GM12878 (cell line): ENCODE measurements around the gene COX7C. TPM values are rescaled to one million over a fixed set of nuclear protein-coding genes. Genes with fewer than 3 reads are reported as not detected.
"Not testable (repeated sequence)": the region's sequence is repeated elsewhere in the genome, so short reads cannot be mapped to it uniquely, and the experiment has no call there.

Experiments
- ATAC-seq: fragments of 200-7000 bp; cut with Tn5 transposase; 3 replicates; pipeline ENCODE4 v1.9.1; 2020; ENCODE audit warnings: mild to moderate bottlenecking, moderate library complexity
- BruUV-seq: library from RNA; stranded (reverse); fragments of 400-500 nt; replicated peaks from 2 replicates; lab custom pipeline; 2021; lab: Mats Ljungman, UMichigan
- CTCF ChIA-PET: fragments of 300-600 bp; sonication (Branson Sonifier 250); formaldehyde crosslinking; extraction: SDS; loops from one replicate; lab custom pipeline; 2021; ENCODE audit warnings: inconsistent platforms; lab: Yijun Ruan, JAX
- POLR2A ChIA-PET: fragments of 350-600 bp; formaldehyde crosslinking; extraction: SDS; loops from one replicate; lab custom pipeline; 2021; ENCODE audit warnings: inconsistent platforms; lab: Charles Lee
- RAD21 ChIA-PET: fragments of 300-600 bp; sonication (Branson Sonifier 250); formaldehyde crosslinking; loops from one replicate; lab custom pipeline; 2023; ENCODE audit warnings: antibody characterized with exemption; ENCODE audit not compliant: unreplicated experiment; lab: Charles Lee
- SMC1A ChIA-PET: fragments of 300-600 bp; sonication (Branson Sonifier 250); formaldehyde crosslinking; loops from one replicate; lab custom pipeline; 2023; ENCODE audit not compliant: unreplicated experiment, uncharacterized antibody; lab: Charles Lee
- DNase-seq: peaks from one replicate; pipeline ENCODE4 v3.0.0-alpha.2; 2011; ENCODE audit warnings: low read depth, low spot score
- FAIRE-seq: peaks from 3 replicates; lab custom pipeline; 2011; peaks lifted over from hg19 to GRCh38; lab: Jason Lieb, UNC
- H2AFZ ChIP-seq: 2 replicates; pipeline ENCODE4 v1.6.0; 2011; ENCODE audit warnings: low read depth, low read length, control low read depth; ENCODE audit not compliant: control insufficient read depth
- H3K27ac ChIP-seq: 2 replicates; pipeline ENCODE4 v1.5.1; 2011; ENCODE audit warnings: control low read depth; ENCODE audit not compliant: control insufficient read depth, insufficient read depth
- H3K27me3 ChIP-seq, 2 experiments: replicated peaks in 1 of 2; 2 replicates each; pipeline versions ENCODE4 v1.6.0 to v1.6.1; 2011; ENCODE audit warnings: low read length in 1 of 2; ENCODE audit not compliant: control insufficient read depth in 2 of 2, insufficient read depth in 2 of 2
- H3K36me3 ChIP-seq, 2 experiments: 2 replicates each; pipeline ENCODE4 v1.5.1; 2011; ENCODE audit warnings: low read length in 1 of 2; ENCODE audit not compliant: control insufficient read depth in 2 of 2, insufficient read depth in 2 of 2
- H3K4me1 ChIP-seq: 2 replicates; pipeline ENCODE4 v1.6.1; 2011; ENCODE audit warnings: mild to moderate bottlenecking, low read length, moderate library complexity, mixed read lengths; ENCODE audit not compliant: control insufficient read depth, insufficient read depth
- H3K4me2 ChIP-seq: 2 replicates; pipeline ENCODE4 v1.6.0; 2011; ENCODE audit warnings: control low read depth; ENCODE audit not compliant: control insufficient read depth, insufficient read depth
- H3K4me3 ChIP-seq: fragments of 200-600 bp; sonication (generic); 2 replicates; pipeline ENCODE4 v1.5.1; 2016
- H3K79me2 ChIP-seq: 2 replicates; pipeline ENCODE4 v1.6.0; 2011; ENCODE audit warnings: low read length; ENCODE audit not compliant: control insufficient read depth, insufficient read depth
- H3K9ac ChIP-seq: 2 replicates; pipeline ENCODE4 v1.8.0; 2011; ENCODE audit warnings: low read length, control low read depth, mixed read lengths; ENCODE audit not compliant: control insufficient read depth, insufficient read depth
- H3K9me3 ChIP-seq: replicated peaks from 3 replicates; pipeline ENCODE4 v1.5.1; 2011; ENCODE audit warnings: mild to moderate bottlenecking, low read length; ENCODE audit not compliant: control insufficient read depth, insufficient read depth
- H4K20me1 ChIP-seq: 2 replicates; pipeline ENCODE4 v1.6.0; 2011; ENCODE audit not compliant: control insufficient read depth, insufficient read depth
- WGBS: methylation state at CpG from one replicate; pipeline ENCODE4 v1.1.6; 2016; ENCODE audit warnings: low lambda C conversion rate; ENCODE audit not compliant: insufficient replicate concordance, insufficient coverage; ENCODE audit errors: missing lambda C conversion rate; 5-methylcytosine and 5-hydroxymethylcytosine counted together
- in situ Hi-C: fragments of 300-500 bp; cut with MboI; formaldehyde crosslinking; loops from 9 replicates; pipeline ENCODE4 v1.14.3; 2018; ENCODE audit warnings: mixed read lengths
- intact Hi-C: fragments of 100-400 bp; cut with micrococcal nuclease; formaldehyde crosslinking; loops from one replicate; pipeline ENCODE4 v1.14.2; 2022; ENCODE audit not compliant: unreplicated experiment
- polyA plus RNA-seq, 11 experiments: library from polyadenylated mRNA; depleted of rRNA in 4 of 11; unstranded in 6 of 11; stranded (reverse) in 5 of 11; fragments of >200 nt; fragmentation: Nextera tagmentation in 4 of 11; fragmentation: Illumina TruSeq in 1 of 11; extraction: Ambion mirVana in 4 of 11; extraction: Trizol in 1 of 11; gene quantifications; 1 replicate in 1 of 11; 2 replicates in 10 of 11; pipeline versions ENCODE4 v1.2.1 to v1.2.3, GENCODE V29; 2011 to 2016; ENCODE audit warnings: inconsistent platforms in 2 of 11, missing spikeins in 2 of 11, low read depth in 1 of 11
- total RNA-seq, 4 experiments: library from RNA; depleted of rRNA in 3 of 4; stranded (reverse); fragments of >200 nt in 3 of 4; fragmentation: Illumina TruSeq in 1 of 4; extraction: Trizol in 1 of 4; gene quantifications; 2 replicates each; pipeline versions ENCODE4 v1.2.1 to v1.2.3, GENCODE V29; 2013 to 2021
- TF ChIP-seq, protein P1 (sequence below): fragments of 450-650 bp; IDR thresholded peaks from 2 replicates; pipeline ENCODE4 v1.6.1; 2017; ENCODE audit warnings: mild to moderate bottlenecking, moderate library complexity

COX7C gene
- total and polyA plus RNA-seq, 10 of the 15 experiments (the other 5 are each of a cell fraction or from before 2014, with no cell fraction given), result 484 to 1,591 (median 883) TPM

DNA sequence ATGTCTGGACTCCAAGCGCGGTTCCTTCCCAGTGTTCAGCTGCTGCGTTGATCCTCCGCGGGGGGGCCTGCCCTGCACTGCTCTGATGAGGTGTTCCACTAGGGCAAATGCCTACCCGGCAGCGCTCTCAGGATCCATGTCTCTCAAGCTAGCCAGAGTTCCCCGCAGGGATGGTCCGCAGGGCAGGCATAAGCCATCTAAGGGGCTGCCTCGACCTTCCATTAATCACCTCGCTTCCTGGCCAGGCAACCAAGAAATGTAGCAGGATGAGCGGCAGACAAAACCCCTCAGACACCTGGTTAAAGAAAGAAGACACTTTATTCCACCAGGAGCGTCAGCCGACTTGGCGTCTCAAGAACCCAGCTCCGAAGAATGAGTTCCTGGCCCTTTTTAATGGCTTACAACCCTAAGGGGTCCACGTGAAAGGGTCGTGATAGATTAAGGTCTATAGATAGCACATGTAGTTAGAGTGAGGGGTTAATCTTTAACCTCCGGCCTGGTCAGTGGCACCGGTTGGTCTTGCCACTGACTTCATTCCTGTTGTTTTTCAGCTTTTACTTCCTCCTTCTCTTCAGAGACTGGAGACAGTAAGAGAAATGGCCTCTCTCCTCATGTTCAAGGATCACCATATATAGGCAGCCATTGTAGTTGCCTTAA, 47.2 kb upstream of the COX7C start (continued):
- TF ChIP-seq, protein P1, sequence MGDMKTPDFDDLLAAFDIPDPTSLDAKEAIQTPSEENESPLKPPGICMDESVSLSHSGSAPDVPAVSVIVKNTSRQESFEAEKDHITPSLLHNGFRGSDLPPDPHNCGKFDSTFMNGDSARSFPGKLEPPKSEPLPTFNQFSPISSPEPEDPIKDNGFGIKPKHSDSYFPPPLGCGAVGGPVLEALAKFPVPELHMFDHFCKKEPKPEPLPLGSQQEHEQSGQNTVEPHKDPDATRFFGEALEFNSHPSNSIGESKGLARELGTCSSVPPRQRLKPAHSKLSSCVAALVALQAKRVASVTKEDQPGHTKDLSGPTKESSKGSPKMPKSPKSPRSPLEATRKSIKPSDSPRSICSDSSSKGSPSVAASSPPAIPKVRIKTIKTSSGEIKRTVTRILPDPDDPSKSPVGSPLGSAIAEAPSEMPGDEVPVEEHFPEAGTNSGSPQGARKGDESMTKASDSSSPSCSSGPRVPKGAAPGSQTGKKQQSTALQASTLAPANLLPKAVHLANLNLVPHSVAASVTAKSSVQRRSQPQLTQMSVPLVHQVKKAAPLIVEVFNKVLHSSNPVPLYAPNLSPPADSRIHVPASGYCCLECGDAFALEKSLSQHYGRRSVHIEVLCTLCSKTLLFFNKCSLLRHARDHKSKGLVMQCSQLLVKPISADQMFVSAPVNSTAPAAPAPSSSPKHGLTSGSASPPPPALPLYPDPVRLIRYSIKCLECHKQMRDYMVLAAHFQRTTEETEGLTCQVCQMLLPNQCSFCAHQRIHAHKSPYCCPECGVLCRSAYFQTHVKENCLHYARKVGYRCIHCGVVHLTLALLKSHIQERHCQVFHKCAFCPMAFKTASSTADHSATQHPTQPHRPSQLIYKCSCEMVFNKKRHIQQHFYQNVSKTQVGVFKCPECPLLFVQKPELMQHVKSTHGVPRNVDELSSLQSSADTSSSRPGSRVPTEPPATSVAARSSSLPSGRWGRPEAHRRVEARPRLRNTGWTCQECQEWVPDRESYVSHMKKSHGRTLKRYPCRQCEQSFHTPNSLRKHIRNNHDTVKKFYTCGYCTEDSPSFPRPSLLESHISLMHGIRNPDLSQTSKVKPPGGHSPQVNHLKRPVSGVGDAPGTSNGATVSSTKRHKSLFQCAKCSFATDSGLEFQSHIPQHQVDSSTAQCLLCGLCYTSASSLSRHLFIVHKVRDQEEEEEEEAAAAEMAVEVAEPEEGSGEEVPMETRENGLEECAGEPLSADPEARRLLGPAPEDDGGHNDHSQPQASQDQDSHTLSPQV, result no peak
- TF ChIP-seq, all 136 proteins: peak for 0

DNA sequence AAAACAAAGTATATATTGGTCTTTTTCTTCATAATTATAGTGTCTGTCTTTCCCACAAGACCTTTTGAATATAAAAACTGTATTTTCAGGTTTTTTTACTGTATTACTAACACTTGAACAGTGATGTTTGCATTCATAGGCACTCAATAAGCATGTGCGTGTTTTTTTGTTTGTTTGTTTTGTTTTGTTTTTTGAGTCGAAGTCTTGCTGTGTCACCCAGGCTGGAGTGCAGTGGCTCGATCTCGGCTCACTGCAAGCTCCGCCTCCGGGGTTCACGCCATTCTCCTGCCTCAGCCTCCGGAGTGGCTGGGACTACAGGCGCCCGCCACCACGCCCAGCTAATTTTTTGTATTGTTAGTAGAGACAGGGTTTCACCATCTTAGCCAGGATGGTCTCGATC, 46.6 kb upstream of the COX7C start:
- H3K9ac ChIP-seq, H3K36me3 ChIP-seq, H3K4me3 ChIP-seq, POLR2A ChIA-PET, ATAC-seq, BruUV-seq, H3K9me3 ChIP-seq, H3K79me2 ChIP-seq, intact Hi-C loops, H3K4me1 ChIP-seq, H3K4me2 ChIP-seq, SMC1A ChIA-PET, RAD21 ChIA-PET, DNase-seq, CTCF ChIA-PET, FAIRE-seq, H4K20me1 ChIP-seq, H2AFZ ChIP-seq, H3K27ac ChIP-seq, H3K27me3 ChIP-seq, in situ Hi-C loops: not testable (repeated sequence)
- 51% methylated on average over 12 of the region's 12 CpGs for WGBS
